PC-3 (cell line): Measurements from ENCODE around the gene BSN.

Experiments
- CTCF ChIP-seq: fragments of 300-600 bp; sonication (generic); conservative IDR thresholded peaks from 2 replicates; pipeline ENCODE4 v1.5.1; 2017; ENCODE audit warnings: antibody characterized with exemption, low read depth, mild to moderate bottlenecking, low read length
- EZH2 ChIP-seq: fragments of 300-600 bp; sonication (generic); IDR thresholded peaks from one replicate; pipeline ENCODE4 v1.6.1; 2017; ENCODE audit warnings: antibody characterized with exemption, mild to moderate bottlenecking, low read length; ENCODE audit not compliant: unreplicated experiment

DNA sequence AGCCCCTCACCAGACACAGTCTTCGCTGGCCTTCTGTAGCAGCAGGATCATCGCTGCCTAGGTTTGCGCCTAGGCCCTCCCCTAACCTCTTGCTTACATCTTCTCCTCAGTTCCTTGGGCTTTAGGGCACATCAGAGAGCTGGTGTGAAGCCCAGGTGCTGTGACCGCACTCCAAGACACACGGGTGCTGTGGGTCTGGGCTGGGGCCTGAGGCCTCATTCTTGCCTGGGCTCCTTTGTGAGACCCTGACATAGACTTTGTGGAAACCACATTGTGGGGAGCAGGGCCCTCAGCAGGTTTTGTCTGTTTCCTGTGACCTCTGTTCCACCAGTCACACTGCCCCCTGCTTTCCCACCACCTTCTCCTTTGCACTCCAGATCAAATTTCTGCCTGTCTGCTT is 157.2 kb downstream of the BSN start:
- no peak for TF ChIP-seq CTCF
- TF ChIP-seq EZH2: no peak
